ENCODE data around the gene CACFD1.

CACFD1 gene

GRCh38 chr9:133459476-133460404, at the start of gene CACFD1:
Gene CACFD1 (plus strand): TSS chr9:133459978. CDS start chr9:133460067, 89 bp downstream.
- DNase-seq = peak; percentile 94 to 98

DNA sequence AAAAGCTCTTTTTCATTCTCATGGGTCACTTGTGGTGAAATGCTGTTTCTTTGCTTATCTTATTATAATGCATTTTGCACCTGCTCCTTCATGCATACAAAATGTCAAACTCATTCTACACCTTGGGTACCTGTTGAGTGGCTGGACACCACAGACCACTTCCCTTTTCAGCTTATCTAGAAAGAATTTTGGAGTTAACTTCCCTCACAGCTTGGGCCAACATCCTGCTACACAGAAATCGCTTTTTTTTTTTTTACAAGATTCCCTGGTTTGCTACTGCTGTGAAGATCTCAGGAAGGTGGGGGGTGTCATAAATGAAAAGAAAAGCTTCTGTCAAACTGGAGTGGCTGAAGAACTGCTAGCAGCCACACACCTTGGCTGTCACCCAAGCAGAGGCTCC, 44.6 kb upstream of the CACFD1 start:
- no peak for DNase-seq

DNA sequence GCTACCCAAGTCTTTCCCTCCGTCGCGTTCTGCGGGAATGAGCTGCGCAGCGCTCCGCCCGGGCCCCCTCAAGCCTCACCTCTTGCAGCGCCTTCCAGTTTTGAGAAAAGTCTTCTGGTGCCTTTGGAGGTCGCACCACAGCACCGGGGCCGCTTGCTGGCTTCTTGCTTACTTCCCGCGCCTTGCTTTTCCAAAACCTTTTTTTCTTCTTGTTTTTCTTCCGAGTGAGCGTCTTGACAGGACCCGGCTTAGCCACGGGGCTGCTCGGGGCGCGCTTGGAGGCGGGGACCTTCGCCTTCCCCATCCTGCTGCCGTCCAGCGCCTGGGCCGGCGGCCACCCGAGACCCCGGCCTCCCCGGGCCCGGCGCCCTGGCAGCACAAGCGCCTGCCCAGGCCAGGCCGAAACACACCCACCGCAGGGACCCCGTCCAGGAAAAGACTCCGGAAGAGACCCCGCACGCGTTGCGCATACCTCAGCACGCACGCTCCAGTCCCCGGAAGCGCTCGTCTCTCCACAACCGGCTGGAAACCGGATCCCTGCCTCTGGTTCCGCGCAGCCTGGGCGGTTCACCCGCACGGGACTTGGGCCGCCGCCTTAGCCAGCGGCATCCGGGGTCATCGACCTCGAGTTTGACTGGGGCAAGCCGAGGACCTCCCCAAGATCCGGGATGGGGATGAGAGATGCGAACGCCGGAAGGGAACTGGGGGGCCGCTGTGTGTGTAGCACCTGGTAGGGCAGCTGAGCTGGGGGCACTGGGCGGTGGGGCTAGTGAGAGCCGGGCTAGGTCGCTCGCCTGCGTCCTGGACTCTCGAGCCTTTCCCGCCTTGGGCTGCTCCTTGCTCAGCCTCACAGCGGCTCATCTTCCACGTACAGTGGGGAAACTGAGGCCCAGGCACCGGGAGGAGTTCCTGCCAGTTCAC, 42.0 kb upstream of the CACFD1 start, which contains the start of gene REXO4:
Gene REXO4, minus strand, starts transcription at position 470 of the 921 bp plus-strand sequence. Its CDS starts 166 bp downstream, at position 304.
- peak; percentile 62 to 86 for DNase-seq

GRCh38 chr9:133419005-133419404, 40.8 kb upstream of the CACFD1 start:
- DNase-seq = no peak

GRCh38 chr9:133420392-133420827, 39.4 kb upstream of the CACFD1 start:
- DNase-seq = no peak

GRCh38 chr9:133421615-133422542, 37.9 kb upstream of the CACFD1 start, which contains the start of gene ADAMTS13:
Gene ADAMTS13 (plus strand): TSS chr9:133422367. CDS start chr9:133422444, 77 bp downstream.
- DNase-seq = no peak

GRCh38 chr9:133423216-133423615, 36.6 kb upstream of the CACFD1 start:
- DNase-seq = no peak

- DNase-seq = no peak
Observed at GRCh38 chr9:133424187-133424586, 35.6 kb upstream of the CACFD1 start.

GRCh38 chr9:133425049-133425632, 34.6 kb upstream of the CACFD1 start:
- DNase-seq = no peak

DNA sequence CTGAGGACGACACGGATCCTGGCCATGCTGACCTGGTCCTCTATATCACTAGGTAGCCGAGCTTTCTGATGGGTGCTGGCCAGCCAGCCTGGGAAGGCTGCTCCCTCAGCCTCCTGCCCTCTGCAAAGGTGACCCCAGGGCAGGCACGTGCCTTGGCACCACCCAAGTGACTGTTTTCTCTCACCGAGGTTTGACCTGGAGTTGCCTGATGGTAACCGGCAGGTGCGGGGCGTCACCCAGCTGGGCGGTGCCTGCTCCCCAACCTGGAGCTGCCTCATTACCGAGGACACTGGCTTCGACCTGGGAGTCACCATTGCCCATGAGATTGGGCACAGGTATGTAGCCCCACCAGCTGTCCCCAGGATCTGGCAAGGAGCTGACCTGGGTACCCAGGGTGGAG, 33.8 kb upstream of the CACFD1 start:
- DNase-seq = no peak

DNA sequence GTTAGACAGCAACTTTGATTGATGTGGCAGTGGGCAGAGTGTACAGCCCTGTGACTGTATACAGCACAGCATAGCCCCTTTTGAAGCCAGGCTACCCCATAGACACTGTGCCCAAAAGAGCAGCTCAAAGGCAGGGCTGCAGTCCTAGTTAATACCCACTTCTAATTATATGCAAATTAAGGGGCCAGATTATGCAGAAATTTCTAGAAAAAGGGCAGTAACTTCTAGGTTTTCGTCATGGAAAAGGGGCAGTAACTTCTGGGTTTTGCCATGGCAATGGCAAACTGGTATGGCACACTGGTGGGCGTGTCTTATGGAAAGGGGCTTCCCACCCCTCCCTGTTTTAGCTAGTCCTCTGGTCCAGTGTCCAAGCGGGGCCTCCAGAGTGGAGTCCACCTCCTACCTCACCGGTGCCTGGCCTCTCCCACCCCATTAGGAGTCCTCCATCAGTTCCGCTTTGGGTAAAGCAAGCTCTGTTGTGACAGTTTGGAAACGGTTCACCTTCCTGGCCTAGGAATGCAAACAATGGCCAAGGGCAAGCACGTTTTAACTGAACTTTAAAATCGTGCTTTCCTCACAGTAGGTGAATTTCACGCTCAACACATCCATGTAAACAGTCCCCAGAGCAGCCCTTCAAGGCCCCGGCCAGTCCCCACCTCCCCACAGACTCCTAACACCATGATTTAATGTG, 32.0 kb upstream of the CACFD1 start:
- no peak for DNase-seq

DNA sequence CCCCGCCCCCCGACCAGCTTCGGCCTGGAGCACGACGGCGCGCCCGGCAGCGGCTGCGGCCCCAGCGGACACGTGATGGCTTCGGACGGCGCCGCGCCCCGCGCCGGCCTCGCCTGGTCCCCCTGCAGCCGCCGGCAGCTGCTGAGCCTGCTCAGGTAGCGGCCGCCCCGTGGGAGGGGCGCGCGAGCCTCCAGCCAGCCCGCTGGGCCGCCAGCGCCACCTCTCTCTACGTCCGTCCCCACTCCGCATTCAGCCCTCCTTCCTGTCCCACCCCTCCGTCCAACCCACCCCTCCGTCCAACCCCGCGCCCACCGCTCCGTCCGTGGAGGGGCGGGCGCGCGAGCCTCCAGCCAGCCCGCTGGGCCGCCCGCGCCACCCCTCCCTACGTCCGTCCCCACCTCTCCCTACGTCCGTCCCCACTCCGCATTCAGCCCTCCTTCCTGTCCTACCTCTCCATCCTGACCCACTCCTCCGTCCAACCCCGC, 31.1 kb upstream of the CACFD1 start:
- DNase-seq = peak in 1 of 2 experiments; percentile 53

GRCh38 chr9:133429214-133429613, 30.6 kb upstream of the CACFD1 start:
- no peak for DNase-seq

DNA sequence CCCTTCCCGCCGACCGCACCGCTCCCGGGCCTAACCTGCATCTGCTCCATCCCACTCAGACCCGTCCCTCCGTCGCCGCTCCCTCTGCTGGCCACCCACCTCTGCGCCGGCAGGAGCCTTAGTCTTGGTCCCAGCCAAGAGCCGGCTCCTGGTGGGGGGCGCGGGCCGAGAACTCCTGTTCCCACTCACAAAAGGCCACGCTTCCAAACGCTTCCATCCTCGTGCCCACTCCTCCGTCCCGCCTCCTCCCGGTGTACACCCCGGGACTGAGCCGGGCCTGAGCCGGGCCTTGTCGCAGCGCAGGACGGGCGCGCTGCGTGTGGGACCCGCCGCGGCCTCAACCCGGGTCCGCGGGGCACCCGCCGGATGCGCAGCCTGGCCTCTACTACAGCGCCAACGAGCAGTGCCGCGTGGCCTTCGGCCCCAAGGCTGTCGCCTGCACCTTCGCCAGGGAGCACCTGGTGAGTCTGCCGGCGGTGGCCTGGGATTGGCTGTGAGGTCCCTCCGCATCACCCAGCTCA, 30.1 kb upstream of the CACFD1 start:
- peak in 1 of 2 experiments; percentile 41 for DNase-seq

GRCh38 chr9:133430244-133430643, 29.5 kb upstream of the CACFD1 start:
- no peak for DNase-seq

DNA sequence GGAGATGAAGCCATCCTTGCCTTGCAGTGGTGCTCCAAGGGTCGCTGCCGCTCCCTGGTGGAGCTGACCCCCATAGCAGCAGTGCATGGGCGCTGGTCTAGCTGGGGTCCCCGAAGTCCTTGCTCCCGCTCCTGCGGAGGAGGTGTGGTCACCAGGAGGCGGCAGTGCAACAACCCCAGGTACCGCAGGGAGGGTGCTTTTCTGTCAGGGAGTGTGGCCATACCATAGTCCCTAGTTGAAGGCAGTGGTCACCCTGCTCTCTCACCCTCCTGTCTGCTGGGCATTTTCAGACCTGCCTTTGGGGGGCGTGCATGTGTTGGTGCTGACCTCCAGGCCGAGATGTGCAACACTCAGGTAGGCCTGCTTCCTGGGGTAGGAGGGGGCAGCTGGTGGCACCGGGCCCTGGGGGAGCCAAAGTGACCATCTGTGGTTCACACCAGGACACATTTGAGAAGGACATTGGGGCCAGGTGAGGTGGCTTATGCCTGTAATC, 26.4 kb upstream of the CACFD1 start:
- DNase-seq = no peak

GRCh38 chr9:133436681-133437080, 23.1 kb upstream of the CACFD1 start:
- no peak for DNase-seq

DNA sequence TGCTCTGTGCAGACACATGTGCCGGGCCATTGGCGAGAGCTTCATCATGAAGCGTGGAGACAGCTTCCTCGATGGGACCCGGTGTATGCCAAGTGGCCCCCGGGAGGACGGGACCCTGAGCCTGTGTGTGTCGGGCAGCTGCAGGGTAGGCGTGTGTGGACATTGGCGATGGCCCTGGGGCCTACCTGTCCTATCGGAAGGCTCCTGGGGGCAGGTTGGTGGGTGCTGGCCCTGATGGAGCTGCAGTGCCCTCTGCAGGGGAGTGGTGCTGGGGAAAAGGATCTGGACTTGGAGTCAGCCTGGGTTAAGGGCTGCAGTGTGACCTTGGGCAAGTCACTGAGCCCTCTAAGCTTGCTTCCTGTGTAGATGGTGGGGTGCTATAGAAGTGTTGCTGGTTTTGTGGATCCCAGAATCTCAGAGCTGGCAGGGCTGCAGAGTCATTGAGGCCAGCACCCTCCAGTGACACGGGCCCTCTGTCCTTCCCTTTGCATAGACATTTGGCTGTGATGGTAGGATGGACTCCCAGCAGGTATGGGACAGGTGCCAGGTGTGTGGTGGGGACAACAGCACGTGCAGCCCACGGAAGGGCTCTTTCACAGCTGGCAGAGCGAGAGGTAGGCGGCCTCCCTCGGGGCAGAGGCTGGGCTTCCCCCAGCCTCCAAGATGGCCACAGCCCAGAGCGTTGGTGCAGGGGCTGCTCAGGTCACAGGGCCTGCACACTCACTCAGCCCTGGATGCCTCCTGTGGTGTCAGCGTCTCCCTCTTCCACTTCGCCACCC, 21.8 kb upstream of the CACFD1 start:
- no peak for DNase-seq

DNA sequence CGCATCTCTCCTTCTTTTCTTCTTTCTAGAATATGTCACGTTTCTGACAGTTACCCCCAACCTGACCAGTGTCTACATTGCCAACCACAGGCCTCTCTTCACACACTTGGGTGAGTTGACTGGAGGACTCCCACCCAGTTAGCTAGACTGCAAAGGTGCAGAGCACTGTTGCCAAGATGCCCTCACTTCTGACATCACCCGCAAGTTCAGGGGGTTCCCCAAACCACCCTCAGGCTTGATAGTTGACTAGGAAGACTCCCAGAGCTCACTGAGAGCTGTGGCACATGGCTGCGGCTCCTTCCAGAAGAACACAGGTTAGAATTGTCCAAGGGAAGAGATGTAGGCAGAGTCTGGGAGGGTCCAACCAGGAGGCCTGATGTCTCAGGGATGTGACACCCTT, 20.4 kb upstream of the CACFD1 start:
- DNase-seq = no peak

DNA sequence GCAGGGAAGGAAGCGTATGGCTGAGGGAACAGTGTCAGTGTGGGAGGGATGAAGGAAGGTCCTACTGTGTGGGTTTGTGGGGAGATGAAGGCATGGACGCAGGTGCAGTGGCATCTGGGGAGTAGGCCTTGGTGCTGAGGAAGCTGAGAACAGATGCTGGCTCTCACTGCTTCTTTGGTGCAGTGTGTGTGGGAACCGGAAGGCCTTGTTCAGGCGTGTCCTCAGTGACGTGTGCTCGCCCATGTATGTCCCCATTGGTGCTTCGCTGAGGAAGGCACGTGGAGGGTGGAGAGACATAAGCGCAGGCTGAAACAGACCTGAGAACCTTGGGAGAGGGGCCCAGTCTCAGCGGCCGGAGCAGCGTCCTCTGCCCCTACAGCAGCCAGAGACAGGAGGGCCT, 18.9 kb upstream of the CACFD1 start:
- DNase-seq = no peak

All from NCI-H526 (cell line).